HG02870 (cell line): ENCODE results near the gene TUBGCP6.
"Not testable (repeated sequence)": the region's sequence is repeated elsewhere in the genome, so short reads cannot be mapped to it uniquely, and the experiment has no call there.

Experiments used
- ATAC-seq: cut with Tn5 transposase; IDR thresholded peaks from one replicate; pipeline ENCODE4 v1.9.1; 2021; ENCODE audit warnings: mild to moderate bottlenecking, moderate library complexity; ENCODE audit not compliant: unreplicated experiment

TUBGCP6 gene

DNA sequence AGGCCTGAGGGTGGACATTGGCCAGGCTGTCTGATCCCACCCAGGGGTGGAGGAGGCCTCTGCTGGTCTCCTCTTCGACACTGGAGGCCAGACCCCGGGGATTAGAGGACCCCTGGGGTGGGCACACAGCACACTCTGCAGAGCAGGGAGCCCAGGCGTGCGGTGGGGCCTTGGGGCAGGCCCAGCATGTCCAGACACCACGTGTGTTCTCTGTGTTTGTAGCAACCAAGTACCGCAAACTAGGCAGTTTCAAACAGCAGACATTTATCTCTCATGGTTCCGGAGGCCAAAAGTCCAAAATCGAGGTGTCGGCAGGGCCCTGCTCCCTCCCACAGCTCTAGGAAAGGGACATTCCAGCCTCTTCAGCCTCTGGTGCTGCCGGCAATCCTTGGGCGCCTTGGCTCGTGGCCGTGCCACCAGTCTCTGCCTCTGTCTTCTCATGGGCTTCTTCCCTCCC lies 72.8 kb downstream of the TUBGCP6 start:
- no peak for ATAC-seq

DNA sequence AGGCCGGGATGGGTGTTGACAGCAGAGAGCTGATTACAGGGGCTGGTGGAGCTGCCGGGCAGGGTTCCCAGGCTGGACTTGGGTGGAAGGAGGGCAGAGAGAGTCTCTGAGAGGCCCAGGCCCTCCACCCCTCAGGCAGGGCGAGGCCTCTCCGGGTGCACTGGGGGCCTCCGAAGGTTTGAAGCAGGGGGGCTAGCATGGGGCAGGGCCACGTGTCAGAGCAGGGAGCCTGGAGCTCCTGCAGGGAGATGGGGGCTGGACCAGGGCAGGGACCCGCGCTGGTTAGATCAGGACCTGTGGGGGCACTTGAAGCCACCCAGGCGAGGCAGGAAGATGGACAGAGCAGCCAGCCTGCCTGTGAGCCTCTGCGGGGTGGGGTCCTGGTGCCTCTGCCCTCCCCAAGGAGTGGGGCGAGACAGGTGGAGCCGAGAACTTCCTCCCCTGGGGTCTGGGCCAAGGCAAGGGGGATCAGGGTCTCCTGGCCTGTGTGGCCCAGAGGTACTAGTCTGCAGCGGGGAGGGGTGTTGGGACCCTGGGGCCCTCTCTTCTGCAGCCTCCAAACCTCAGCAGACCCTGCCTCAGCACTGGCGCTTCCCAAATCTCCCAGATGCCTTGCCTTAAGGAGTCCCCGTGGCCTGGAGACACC lies 73.4 kb downstream of the TUBGCP6 start:
- ATAC-seq, result no peak

DNA sequence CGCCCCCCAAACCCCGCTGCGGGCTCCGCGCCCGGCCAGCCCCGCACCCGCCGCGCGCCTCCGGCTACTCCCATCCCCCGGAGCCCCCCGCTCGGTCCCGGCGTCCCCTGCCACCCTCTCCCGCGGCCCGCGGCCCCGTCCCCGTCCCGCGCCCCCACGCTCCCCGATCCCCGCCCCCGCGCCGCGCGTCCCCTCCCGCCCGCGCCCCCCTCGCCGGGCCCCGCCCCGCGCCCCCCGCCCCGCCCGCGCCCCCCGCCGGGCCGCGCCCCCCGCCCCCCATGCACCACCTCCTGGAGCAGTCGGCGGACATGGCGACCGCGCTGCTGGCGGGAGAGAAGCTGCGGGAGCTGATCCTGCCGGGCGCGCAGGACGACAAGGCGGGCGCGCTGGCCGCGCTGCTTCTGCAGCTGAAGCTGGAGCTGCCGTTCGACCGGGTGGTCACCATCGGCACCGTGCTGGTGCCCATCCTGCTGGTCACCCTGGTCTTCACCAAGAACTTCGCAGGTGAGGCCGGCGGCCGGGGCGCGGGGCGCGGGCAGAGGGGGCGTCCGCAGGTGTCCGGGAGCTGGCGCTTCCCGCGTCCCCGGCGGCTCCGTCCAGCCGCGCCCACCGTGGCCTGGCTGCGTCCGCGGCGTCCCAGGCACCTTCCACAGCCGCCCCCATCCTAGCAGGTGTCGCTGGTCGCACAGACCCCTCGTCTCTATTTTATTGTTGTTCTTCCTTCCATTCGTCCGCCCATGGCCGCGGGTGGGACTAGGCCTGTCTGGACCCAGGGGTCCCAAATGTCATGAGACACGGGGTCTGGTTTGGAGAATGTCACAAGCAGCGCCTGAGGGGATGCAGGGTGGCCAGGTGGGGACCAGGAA lies 74.1 kb downstream of the TUBGCP6 start, which contains the start of gene PANX2:
PANX2 (plus strand) TSS at position 279 of the 866 bp plus-strand sequence; CDS start at position 279, 0 bp downstream.
- ATAC-seq, result no peak

DNA sequence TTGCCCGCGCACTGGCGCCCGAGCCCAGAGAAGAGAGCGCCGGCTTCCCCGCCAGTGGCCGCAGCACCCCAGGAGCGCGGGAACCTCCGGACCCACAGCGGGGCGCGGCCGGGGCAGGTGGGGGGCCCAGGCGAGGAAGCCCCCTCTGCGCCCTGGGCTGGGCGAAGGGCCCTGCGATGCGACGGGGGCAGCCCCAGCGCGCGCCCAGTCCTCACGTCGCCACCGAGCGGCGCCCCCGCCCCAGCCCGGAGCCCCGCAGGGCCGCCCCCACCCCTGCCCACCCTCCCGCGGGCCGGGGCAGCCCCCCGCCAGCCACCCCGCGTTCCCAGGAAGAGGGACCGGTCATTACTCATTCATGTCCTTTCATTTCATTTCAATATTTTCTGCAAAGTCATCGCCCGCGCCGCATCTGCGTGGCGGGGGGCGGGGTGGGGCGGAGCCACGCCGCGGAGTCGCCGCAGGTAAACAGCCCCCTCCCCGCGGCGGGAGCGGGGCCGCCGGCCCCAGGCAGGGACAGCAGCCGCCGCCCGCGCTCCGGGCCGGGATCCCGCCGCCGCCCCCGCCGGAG lies 75.0 kb downstream of the TUBGCP6 start:
- no peak for ATAC-seq

DNA sequence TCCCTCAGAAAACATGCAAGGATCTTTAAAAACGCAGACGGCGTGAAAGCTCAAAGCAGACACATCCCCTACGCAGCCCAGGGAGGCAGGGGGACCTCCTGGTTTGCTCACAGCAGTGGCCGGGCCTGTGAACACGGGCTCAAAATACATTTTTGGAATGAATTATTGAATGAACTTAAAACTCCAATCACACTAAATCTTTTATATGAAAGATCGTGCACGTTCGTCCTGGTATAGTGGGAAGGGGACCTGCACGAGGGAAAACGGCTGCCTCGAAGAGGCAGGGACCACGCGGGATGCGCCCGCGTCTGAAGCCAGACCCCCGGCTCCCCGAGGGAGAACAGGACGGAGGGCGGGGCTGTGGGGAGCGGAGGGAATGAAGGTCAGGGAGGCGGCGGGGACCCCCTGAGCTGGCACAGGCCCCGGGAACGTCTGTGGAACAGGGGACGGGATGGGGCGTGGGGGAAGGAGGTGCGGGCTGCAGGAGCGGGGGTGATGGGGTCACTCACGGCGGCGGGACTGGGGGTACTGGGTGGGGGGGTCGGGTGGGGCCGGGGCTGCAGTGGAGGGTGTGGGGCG lies 75.6 kb downstream of the TUBGCP6 start:
- no peak for ATAC-seq

DNA sequence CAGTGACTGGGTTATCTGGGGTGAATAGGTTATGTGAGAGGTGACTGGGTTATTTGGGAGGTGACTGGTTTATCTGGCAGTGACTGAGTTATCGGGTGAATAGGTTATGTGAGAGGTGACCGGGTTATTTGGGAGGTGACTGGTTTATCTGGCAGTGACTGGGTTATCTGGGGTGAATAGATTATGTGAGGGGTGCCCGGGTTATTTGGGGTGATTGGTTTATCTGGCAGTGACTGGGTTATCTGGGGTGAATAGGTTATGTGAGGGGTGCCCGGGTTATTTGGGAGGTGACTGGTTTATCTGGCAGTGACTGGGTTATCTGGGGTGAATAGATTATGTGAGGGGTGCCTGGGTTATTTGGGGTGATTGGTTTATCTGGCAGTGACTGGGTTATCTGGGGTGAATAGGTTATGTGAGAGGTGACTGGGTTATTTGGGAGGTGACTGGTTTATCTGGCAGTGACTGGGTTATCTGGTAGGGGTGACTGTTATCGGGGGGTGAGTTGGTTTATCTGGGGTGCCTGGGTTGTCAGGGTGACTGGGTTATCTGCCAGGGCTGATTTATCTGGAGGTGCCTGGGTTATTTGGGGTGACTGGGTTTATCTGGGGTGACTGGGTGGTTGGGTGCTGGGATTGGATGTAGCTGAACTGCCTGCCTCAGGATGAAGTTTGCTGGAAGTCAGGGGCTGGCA lies 76.2 kb downstream of the TUBGCP6 start:
- ATAC-seq, result not testable (repeated sequence)

DNA sequence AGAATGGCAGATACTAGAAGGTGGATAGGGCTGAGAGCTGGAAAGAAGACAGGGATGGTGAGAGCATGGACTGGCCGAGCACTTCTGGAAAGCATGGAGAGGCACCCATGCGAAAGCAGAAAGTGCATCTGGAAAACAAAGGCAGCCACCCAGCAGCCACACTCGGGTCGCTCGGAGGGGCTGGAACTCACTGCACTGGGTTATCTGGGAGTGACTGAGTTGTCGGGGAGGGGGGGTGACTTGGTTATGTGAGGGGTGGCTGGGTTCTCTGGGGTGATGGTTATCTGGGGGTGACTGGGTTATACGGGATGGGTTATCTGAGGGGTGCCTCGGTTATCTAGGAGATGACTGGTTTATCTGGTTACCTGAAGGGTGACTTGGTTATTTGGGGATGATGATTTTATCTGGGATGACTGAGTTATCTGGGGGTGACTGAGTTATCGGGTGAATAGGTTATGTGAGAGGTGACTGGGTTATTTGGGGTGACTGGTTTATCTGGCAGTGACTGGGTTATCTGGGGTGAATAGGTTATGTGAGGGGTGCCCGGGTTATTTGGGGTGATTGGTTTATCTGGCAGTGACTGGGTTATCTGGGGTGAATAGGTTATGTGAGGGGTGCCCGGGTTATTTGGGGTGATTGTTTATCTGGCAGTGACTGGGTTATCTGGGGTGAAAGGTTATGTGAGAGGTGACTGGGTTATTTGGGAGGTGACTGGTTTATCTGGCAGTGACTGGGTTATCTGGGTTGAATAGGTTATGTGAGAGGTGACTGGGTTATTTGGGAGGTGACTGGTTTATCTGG lies 76.9 kb downstream of the TUBGCP6 start:
- ATAC-seq, result no peak
